HEK293T (cell line): ENCODE data around the gene INSC.

Experiments used
- ARNT ChIP-seq: fragments of 450-650 bp; IDR thresholded peaks from 2 replicates; pipeline ENCODE4 v1.6.1; 2017; ENCODE audit warnings: mild to moderate bottlenecking
- BHLHE40 ChIP-seq: fragments of 450-650 bp; IDR thresholded peaks from 2 replicates; pipeline ENCODE4 v1.6.1; 2016; ENCODE audit warnings: mild to moderate bottlenecking, moderate library complexity, borderline replicate concordance
- FOXA1 ChIP-seq: fragments of 450-650 bp; IDR thresholded peaks from 2 replicates; pipeline ENCODE4 v1.6.1; 2016; ENCODE audit warnings: mild to moderate bottlenecking
- FOXK2 ChIP-seq: fragments of 450-650 bp; IDR thresholded peaks from 2 replicates; pipeline ENCODE4 v1.6.1; 2016; ENCODE audit warnings: mild to moderate bottlenecking
- FOXM1 ChIP-seq: fragments of 450-650 bp; IDR thresholded peaks from 2 replicates; pipeline ENCODE4 v1.6.1; 2017; ENCODE audit warnings: mild to moderate bottlenecking, borderline replicate concordance
- L3MBTL2 ChIP-seq: fragments of 450-650 bp; conservative IDR thresholded peaks from 2 replicates; pipeline ENCODE4 v1.6.1; 2016; ENCODE audit warnings: mild to moderate bottlenecking
- LEF1 ChIP-seq: fragments of 450-650 bp; IDR thresholded peaks from 2 replicates; pipeline ENCODE4 v1.6.1; 2017; ENCODE audit warnings: mild to moderate bottlenecking, borderline replicate concordance
- NFRKB ChIP-seq: fragments of 450-650 bp; IDR thresholded peaks from 2 replicates; pipeline ENCODE4 v1.6.1; 2016; ENCODE audit warnings: mild to moderate bottlenecking, moderate library complexity
- SP1 ChIP-seq: fragments of 450-650 bp; IDR thresholded peaks from 2 replicates; pipeline ENCODE4 v1.6.1; 2017
- SUZ12 ChIP-seq: fragments of 450-650 bp; IDR thresholded peaks from 2 replicates; pipeline ENCODE4 v1.6.1; 2016; ENCODE audit warnings: mild to moderate bottlenecking
- TARDBP ChIP-seq: fragments of 450-650 bp; IDR thresholded peaks from 2 replicates; pipeline ENCODE4 v1.6.1; 2016
- ZNF384 ChIP-seq: fragments of 450-650 bp; IDR thresholded peaks from 2 replicates; pipeline ENCODE4 v1.6.1; 2016
- TF ChIP-seq, protein P1 (sequence below): fragments of 450-650 bp; IDR thresholded peaks from 2 replicates; pipeline ENCODE4 v1.6.1; 2016

DNA sequence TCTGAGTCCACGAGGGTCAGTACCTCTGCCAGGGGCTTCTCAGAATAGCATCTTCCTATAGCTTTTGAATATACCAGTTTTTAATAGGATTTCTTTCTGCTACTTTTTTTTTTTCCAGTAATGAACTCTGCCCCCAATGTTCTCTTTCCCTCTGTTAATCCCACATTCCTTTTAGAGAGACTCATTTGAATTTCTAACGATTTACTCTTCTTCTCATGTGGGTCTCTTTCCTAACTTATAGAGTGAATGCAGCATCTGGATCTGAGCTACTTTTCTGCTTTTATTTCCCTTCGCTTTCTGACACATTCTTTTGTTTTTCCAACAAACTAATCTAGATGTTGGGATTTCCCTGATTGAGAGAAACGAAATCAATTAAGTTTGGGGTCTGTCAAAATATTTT lies 71.4 kb downstream of the INSC start:
- no peak for TF ChIP-seq TARDBP
- no peak for TF ChIP-seq ARNT
- no peak for TF ChIP-seq FOXK2
- no peak for TF ChIP-seq BHLHE40
- no peak for TF ChIP-seq LEF1
- TF ChIP-seq FOXM1 = no peak
- no peak for TF ChIP-seq FOXA1
- TF ChIP-seq SP1 = no peak
- TF ChIP-seq ZNF384 = no peak
- TF ChIP-seq, protein P1, sequence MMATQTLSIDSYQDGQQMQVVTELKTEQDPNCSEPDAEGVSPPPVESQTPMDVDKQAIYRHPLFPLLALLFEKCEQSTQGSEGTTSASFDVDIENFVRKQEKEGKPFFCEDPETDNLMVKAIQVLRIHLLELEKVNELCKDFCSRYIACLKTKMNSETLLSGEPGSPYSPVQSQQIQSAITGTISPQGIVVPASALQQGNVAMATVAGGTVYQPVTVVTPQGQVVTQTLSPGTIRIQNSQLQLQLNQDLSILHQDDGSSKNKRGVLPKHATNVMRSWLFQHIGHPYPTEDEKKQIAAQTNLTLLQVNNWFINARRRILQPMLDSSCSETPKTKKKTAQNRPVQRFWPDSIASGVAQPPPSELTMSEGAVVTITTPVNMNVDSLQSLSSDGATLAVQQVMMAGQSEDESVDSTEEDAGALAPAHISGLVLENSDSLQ = no peak
- no peak for TF ChIP-seq SUZ12
- TF ChIP-seq L3MBTL2 = no peak
- TF ChIP-seq NFRKB = no peak
